T-helper 17 cell (primary cell): Measurements from ENCODE around the gene RASAL3. TPM values are rescaled to one million over a fixed set of nuclear protein-coding genes. Genes with fewer than 3 reads are reported as not detected.
A peak's percentile ranks its signal among the peaks of the same experiment; 100 is the strongest.

ENCODE experiments used
- ATAC-seq: fragments of 150-1000 bp; cut with Tn5 transposase; 2 replicates; pipeline ENCODE4 v1.10.0; 2021; ENCODE audit warnings: mild to moderate bottlenecking, moderate library complexity
- DNase-seq, 3 donors: peaks; one replicate each; pipeline versions ENCODE4 v3.0.0 to v3.0.0-alpha.2; 2020 to 2021
- H3K9me3 ChIP-seq: one replicate; pipeline ENCODE4 v1.7.0; 2013; ENCODE audit warnings: low read length, mild to moderate bottlenecking; ENCODE audit not compliant: control insufficient read depth, poor library complexity, severe bottlenecking
- H3K27ac Mint-ChIP-seq: one replicate; pipeline ENCODE4 v1.8.0; 2022; ENCODE audit warnings: mild to moderate bottlenecking, moderate library complexity, mixed read lengths
- H3K27me3 Mint-ChIP-seq: one replicate; pipeline ENCODE4 v1.8.0; 2022; ENCODE audit warnings: mixed read lengths
- H3K36me3 Mint-ChIP-seq: one replicate; pipeline ENCODE4 v1.8.0; 2022; ENCODE audit warnings: low read depth, mixed read lengths
- H3K4me1 Mint-ChIP-seq: one replicate; pipeline ENCODE4 v1.8.0; 2022; ENCODE audit warnings: mild to moderate bottlenecking, mixed read lengths
- H3K4me3 Mint-ChIP-seq: one replicate; pipeline ENCODE4 v1.8.0; 2022; ENCODE audit warnings: mild to moderate bottlenecking, moderate library complexity, mixed read lengths
- total RNA-seq, 4 donors: library from RNA in 2 of 4; stranded (reverse) in 2 of 4; gene quantifications; one replicate each; pipeline ENCODE4 v1.2.3 and lab custom pipeline; 2022 to 2026

Gene RASAL3
- total RNA-seq (100 to 1,000 TPM; 103 to 121 TPM), total RNA-seq (lab: John Stamatoyannopoulos, UW) (162 to 435 reads per million in 2 donors)

GRCh38 chr19:15464394-15465385 is at the start of gene RASAL3:
Gene RASAL3 (minus strand): TSS chr19:15464544. CDS start chr19:15464358, 186 bp downstream.
- peak; percentile 68 for ATAC-seq

GRCh38 chr19:15511671-15512424 is 47.5 kb upstream of the RASAL3 start:
- H3K4me1 Mint-ChIP-seq, result peaks cover 20% of the 10 kb centered on the region

More at GRCh38 chr19:15464394-15465385, at the start of gene RASAL3:
- peak within 1 kb of the TSS; percentile 96 for H3K27ac Mint-ChIP-seq
- peak; percentile 35 to 59 (median 45) for DNase-seq
- H3K4me3 Mint-ChIP-seq, result peak within 1 kb of the TSS; percentile 91
- no peaks in the 10 kb centered on the region for H3K36me3 Mint-ChIP-seq
- H3K9me3 ChIP-seq, result no peaks in the 10 kb centered on the region
- peaks cover 50% of the 10 kb centered on the region for H3K4me1 Mint-ChIP-seq
- H3K27me3 Mint-ChIP-seq, result no peaks in the 10 kb centered on the region

GRCh38 chr19:15508035-15508710 is 43.8 kb upstream of the RASAL3 start, which contains the start of gene CYP4F22:
Gene CYP4F22 (plus strand): TSS chr19:15508525. CDS start chr19:15525337, 16,812 bp downstream.
- peaks cover 11% of the 10 kb centered on the region for H3K4me1 Mint-ChIP-seq
- H3K9me3 ChIP-seq, result no peaks in the 10 kb centered on the region
- H3K4me3 Mint-ChIP-seq, result peak within 1 kb of the TSS; percentile 89
- H3K27ac Mint-ChIP-seq, result peak within 1 kb of the TSS; percentile 68
- peaks cover 9% of the 10 kb centered on the region for H3K27me3 Mint-ChIP-seq
- ATAC-seq (peak; percentile 44), DNase-seq (peak in 1 of 3 donors; percentile 17)
- H3K36me3 Mint-ChIP-seq, result no peaks in the 10 kb centered on the region

More at GRCh38 chr19:15511671-15512424, 47.5 kb upstream of the RASAL3 start:
- no peak overlapping the region for H3K27ac Mint-ChIP-seq
- H3K9me3 ChIP-seq, result peaks cover 5% of the 10 kb centered on the region
- H3K36me3 Mint-ChIP-seq, result no peaks in the 10 kb centered on the region
- DNase-seq, result no peak
- peaks cover 9% of the 10 kb centered on the region for H3K27me3 Mint-ChIP-seq
- no peak for ATAC-seq
- no peak overlapping the region for H3K4me3 Mint-ChIP-seq

GRCh38 chr19:15507068-15508034 is 43.0 kb upstream of the RASAL3 start:
- no peaks in the 10 kb centered on the region for H3K9me3 ChIP-seq
- Mint-ChIP-seq H3K4me3 (peak overlapping the region; percentile 89), H3K27me3 (peaks cover 9% of the 10 kb centered on the region), H3K36me3 (no peaks in the 10 kb centered on the region), H3K4me1 (peaks cover 11% of the 10 kb centered on the region), H3K27ac (no peak overlapping the region)
- ATAC-seq (no peak), DNase-seq (no peak)

- Mint-ChIP-seq H3K27ac (no peak overlapping the region), H3K4me3 (no peak overlapping the region), H3K4me1 (peaks cover 18% of the 10 kb centered on the region), H3K36me3 (no peaks in the 10 kb centered on the region), H3K27me3 (peaks cover 9% of the 10 kb centered on the region)
- DNase-seq (no peak), ATAC-seq (no peak)
- no peaks in the 10 kb centered on the region for H3K9me3 ChIP-seq
Observed at GRCh38 chr19:15506074-15506571, 41.8 kb upstream of the RASAL3 start.

- Mint-ChIP-seq H3K27ac (no peak overlapping the region), H3K36me3 (no peaks in the 10 kb centered on the region), H3K27me3 (peaks cover 5% of the 10 kb centered on the region), H3K4me1 (peaks cover 23% of the 10 kb centered on the region), H3K4me3 (no peak overlapping the region)
- no peak for DNase-seq
- ATAC-seq, result no peak
- H3K9me3 ChIP-seq, result no peaks in the 10 kb centered on the region
Observed at GRCh38 chr19:15502264-15502663, 37.9 kb upstream of the RASAL3 start.

GRCh38 chr19:15501596-15501995 is 37.3 kb upstream of the RASAL3 start:
- Mint-ChIP-seq H3K4me3 (no peak overlapping the region), H3K27me3 (peaks cover 5% of the 10 kb centered on the region), H3K36me3 (no peaks in the 10 kb centered on the region), H3K27ac (peak overlapping the region; percentile 56), H3K4me1 (peaks cover 21% of the 10 kb centered on the region)
- no peak for DNase-seq
- no peak for ATAC-seq
- no peaks in the 10 kb centered on the region for H3K9me3 ChIP-seq

- Mint-ChIP-seq H3K27me3 (peaks cover 5% of the 10 kb centered on the region), H3K27ac (peak overlapping the region; percentile 34), H3K36me3 (no peaks in the 10 kb centered on the region), H3K4me1 (peaks cover 20% of the 10 kb centered on the region), H3K4me3 (no peak overlapping the region)
- DNase-seq, result no peak
- ATAC-seq, result no peak
- H3K9me3 ChIP-seq, result no peaks in the 10 kb centered on the region
Observed at GRCh38 chr19:15498910-15499309, 34.6 kb upstream of the RASAL3 start.

GRCh38 chr19:15498156-15498858 is 34.0 kb upstream of the RASAL3 start:
- no peak overlapping the region for H3K27ac Mint-ChIP-seq
- H3K4me3 Mint-ChIP-seq, result no peak overlapping the region
- no peaks in the 10 kb centered on the region for H3K9me3 ChIP-seq
- no peaks in the 10 kb centered on the region for H3K36me3 Mint-ChIP-seq
- peaks cover 20% of the 10 kb centered on the region for H3K4me1 Mint-ChIP-seq
- DNase-seq (no peak), ATAC-seq (no peak)
- peaks cover 5% of the 10 kb centered on the region for H3K27me3 Mint-ChIP-seq

GRCh38 chr19:15495151-15495550 is 30.8 kb upstream of the RASAL3 start:
- no peaks in the 10 kb centered on the region for H3K36me3 Mint-ChIP-seq
- H3K4me1 Mint-ChIP-seq, result peaks cover 9% of the 10 kb centered on the region
- H3K9me3 ChIP-seq, result no peaks in the 10 kb centered on the region
- DNase-seq (no peak), ATAC-seq (no peak)
- H3K4me3 Mint-ChIP-seq, result no peak overlapping the region
- H3K27me3 Mint-ChIP-seq, result no peaks in the 10 kb centered on the region
- no peak overlapping the region for H3K27ac Mint-ChIP-seq

GRCh38 chr19:15488489-15489226 is 24.3 kb upstream of the RASAL3 start:
- H3K4me1 Mint-ChIP-seq, result peaks cover 4% of the 10 kb centered on the region
- no peaks in the 10 kb centered on the region for H3K36me3 Mint-ChIP-seq
- no peak for DNase-seq
- H3K4me3 Mint-ChIP-seq, result no peak overlapping the region
- no peak overlapping the region for H3K27ac Mint-ChIP-seq
- H3K27me3 Mint-ChIP-seq, result no peaks in the 10 kb centered on the region
- H3K9me3 ChIP-seq, result no peaks in the 10 kb centered on the region
- ATAC-seq, result no peak
